RPMI8226 (cell line): Measurements from ENCODE around the gene MVB12A.
A peak's percentile ranks its signal among the peaks of the same experiment; 100 is the strongest.

ENCODE experiments used
- DNase-seq: peaks from one replicate; pipeline ENCODE4 v3.0.0-alpha.2; 2015

MVB12A gene

GRCh38 chr19:17419621-17420474 is at the start of gene MVB12A:
Gene MVB12A, plus strand, starts transcription at chr19:17420047. Its CDS starts 89 bp downstream, at chr19:17420136.
- peak; percentile 99 for DNase-seq

DNA sequence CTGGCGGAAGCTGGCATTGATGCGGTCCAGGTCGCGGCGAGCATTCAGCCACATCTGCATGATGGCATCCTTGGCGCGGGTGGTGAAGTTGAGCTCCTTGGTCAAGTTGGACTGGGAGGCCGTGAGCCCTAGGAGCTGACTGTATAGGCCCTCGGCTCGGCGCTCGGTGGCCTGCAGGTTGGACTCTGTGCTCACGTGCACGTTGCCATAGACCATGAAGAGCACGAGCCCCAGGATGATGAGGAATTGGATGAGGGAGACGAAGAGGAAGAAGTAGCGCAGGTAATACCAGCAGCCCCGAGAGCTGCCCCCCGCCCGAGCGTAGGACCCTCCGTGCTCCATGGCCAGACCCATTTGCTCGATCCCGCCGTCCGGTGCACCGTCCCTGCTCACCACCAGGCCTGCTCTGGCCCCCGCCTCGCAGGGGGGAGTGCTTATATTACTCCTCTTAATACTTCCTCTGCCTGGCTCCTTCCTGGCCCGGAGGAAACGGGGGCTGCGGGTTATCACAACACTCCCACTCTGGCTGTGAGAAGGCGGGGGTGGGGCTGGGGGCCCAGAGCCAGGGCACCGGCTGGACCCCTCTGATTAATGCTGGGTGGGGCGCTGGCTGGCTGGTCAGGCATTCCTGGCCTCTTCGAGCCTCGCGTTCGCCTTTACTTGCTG is 42.8 kb upstream of the MVB12A start, which contains the start of gene PLVAP:
PLVAP (minus strand) TSS at position 408 of the 666 bp plus-strand sequence; CDS start at position 354, 54 bp downstream.
- DNase-seq = no peak

DNA sequence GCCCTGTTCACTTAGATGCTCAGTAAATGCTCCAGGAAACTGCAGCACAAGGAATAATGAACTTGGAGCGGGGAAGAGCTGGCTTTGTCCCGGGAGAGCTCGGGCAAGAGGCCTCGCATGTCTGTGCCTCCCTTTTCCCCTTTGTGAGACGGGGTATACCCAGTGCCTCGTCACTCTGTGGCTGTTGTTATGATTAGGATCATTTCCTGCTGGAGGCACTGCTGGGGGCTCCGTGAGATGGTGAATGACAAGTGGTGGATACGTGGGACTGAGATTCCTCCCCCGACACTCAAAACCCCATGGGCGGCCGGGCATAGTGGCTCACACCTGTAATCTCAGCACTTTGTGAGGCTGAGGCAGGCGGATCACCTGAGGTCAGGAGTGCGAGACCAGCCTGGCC is 41.6 kb upstream of the MVB12A start:
- no peak for DNase-seq

DNA sequence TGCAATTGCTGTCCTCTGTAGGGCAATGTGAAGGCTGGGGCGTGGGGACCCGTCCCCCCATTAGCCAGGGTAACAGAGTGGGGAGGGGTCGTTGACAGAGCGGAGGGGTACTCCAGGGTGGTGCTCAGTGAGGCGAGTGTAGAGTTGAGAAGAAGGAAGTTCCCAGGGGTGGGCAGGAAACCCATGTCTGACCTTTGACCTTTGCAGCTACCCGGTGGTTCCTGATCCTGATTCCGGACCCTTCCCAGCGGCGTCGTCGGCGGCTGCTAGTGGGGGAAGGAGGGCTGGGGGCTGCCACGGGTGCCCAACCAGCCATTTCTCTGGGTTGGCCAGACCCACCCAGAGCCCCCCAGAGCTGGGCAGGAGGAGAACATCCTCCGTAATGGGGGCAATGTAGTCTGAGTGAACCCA is 40.6 kb upstream of the MVB12A start:
- DNase-seq = no peak

- no peak for DNase-seq
Observed at GRCh38 chr19:17380426-17381138, 39.3 kb upstream of the MVB12A start.

GRCh38 chr19:17385878-17386611 is 33.8 kb upstream of the MVB12A start:
- peak; percentile 69 for DNase-seq

GRCh38 chr19:17389288-17389687 is 30.6 kb upstream of the MVB12A start:
- no peak for DNase-seq

DNA sequence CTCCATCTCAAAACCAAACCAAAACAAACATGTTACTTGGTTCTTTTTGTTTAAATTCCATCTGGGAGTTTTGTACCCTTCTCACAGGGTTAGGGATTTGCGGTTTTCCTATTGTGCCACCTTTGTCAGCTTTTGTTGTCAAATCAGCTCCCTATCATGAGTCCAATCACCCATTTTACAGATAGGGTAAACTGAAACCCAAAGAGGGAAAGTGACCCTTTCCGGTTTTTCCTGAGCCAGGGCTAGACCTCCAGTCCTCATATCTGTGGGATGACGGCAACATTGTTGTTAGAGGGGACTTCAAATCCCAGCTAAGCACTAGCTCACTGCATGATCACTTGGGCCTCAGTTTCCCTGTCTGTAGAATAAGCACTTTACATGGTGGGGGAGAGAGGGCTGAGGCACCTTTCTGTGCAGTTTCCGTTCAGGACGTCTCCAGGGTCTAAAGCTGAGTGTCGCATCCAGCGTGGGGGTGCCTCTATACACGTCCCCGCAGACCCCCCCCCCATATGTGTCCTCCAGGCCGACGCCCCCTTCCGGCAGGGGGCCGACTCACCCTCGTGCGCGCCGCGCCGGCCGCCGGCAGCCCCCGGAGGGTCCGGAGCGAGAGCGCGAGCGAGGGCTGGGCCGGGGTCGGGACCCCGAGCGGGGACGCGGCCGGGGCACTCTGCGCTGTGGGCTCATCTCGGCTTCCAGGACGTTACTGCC is 29.7 kb upstream of the MVB12A start:
- DNase-seq = no peak

- DNase-seq = peak; percentile 96
Observed at GRCh38 chr19:17390665-17391370, 29.0 kb upstream of the MVB12A start.

DNA sequence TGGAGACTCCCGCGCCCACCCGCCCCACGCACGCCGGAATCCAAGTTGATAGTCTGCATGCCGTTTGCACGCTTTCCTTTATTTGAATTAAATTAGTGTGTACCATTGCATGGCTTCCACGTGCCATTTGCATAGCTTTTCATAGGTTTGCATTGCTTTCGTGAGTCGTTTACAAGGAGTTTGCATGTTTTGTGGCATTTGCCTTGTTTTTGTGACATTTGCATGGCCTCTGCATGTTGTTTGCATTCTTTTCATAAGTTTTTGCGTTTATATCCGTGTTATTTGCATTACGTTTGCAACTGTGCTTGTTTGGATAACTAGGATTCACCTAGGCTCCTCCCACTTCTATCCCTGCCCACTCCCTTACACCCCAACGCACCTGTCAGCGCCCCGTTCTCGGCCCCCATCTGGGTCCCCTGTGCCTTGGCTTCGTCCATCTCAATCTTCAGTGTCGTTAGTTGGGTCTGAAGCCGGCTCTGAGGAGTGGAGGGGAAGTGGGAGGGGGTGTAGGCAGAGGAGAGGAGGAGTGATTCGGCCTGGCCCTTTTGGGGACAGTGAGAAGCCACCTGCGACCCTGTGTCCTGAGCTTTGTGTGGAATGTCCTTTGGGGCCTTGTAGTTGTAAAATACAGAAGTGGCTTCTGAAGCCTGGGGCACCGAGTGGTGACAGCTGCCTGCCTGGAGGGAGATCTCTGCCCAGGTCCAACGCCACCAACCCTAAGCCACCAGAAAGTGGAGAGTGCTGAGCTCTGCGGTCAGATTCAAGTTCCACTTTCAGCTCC is 28.3 kb upstream of the MVB12A start:
- peak; percentile 87 for DNase-seq

- DNase-seq = peak; percentile 84
Observed at GRCh38 chr19:17393002-17393401, 26.8 kb upstream of the MVB12A start.

DNA sequence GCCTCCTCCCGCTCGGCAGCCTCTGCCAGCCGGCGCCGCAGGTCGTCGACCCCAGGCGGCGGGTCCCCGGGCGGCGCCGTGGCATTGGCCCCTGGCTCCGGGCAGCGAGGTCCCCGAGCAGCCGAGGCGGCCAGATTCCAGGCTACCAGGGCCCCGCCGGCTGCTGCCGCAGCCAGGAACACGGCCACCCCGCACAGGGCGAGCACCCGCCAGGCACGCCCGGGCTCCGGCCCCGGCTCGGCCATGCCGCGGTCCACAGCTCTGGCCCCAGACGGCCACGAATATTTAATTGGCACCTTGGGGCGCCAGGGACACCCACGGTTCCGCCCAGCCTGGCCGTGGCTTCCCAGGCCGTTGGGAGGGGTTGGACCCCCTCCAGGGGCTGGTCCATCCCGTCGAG is 25.9 kb upstream of the MVB12A start, which contains the start of gene CCDC194:
CCDC194 (minus strand) TSS at position 283 of the 400 bp plus-strand sequence; CDS start at position 245, 38 bp downstream.
- no peak for DNase-seq

- peak; percentile 56 for DNase-seq
Observed at GRCh38 chr19:17394891-17395415, 24.9 kb upstream of the MVB12A start.

DNA sequence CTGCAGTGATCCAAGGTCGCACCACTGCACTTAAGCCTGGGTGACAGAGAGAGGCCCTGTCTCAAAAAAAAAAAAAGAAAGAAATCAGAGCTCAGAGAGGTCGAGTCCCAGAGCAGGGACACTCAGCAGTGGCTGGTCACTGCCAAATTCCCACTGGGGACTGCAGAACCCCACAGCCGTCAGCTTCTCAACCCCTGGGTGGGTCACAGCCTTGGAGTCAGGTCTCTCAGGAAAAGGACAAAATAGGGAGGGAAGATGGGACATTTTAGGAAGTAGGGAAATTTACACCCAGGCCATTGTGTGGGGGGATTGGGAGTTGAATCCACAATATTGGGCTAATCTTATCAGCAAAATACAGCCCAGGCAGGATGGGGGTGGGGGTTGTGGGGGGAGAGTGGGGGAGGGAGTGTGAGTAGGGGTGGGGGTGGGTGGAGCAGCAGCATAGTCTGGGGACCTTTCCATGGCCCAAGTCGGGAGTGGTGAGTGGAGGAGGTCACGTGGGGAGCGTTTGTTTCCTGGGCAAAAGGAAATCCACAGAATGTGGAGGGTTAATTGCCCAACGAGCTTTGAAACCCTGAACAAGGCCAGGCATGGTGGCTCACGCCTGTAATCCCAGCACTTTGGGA is 20.8 kb upstream of the MVB12A start:
- DNase-seq = no peak

GRCh38 chr19:17401628-17402027 is 18.2 kb upstream of the MVB12A start:
- DNase-seq = no peak

GRCh38 chr19:17402982-17403855 is 16.6 kb upstream of the MVB12A start:
- DNase-seq = peak; percentile 29

DNA sequence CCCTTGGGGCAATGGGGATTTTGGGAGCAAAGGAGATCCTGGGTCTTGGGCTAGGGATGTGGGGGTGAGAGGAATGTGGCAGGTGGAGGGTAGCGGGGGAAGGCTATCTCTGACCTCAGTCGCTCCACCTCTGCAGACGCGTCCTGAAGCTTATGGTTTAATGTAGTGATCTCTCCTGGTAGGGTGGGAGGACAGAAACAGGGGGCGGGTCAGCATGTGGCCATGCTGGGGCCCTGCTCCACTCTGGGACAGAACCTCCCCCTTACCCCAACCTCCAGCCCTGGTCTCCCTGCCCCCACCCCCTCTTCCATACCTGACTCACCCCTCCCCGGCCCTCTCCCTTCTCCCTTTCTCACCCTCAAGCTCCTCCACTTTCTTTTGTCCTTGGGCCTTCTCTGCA is 15.8 kb upstream of the MVB12A start:
- peak; percentile 19 for DNase-seq

- no peak for DNase-seq
Observed at GRCh38 chr19:17404621-17405249, 15.1 kb upstream of the MVB12A start.
